Right lobe of liver (tissue), 4 donors: ENCODE results near the gene CDKN2A.

Experiments
- POLR2A ChIP-seq: fragments of 450-650 bp; IDR thresholded peaks from one replicate; pipeline ENCODE4 v1.6.1; 2017; ENCODE audit warnings: antibody characterized with exemption, mild to moderate bottlenecking
- TF ChIP-seq, protein P1 (sequence below), 4 donors: fragments of 200-600 bp in 3 of 4; fragments of 450-650 bp in 1 of 4; IDR thresholded peaks; one replicate each; pipeline versions ENCODE4 v1.5.1 to v1.8.0; 2016 to 2022; ENCODE audit warnings: antibody characterized with exemption in 4 of 4, mild to moderate bottlenecking in 2 of 4
- donor health status: DM: no; HTN: no; CAD: no.
- donor health status: DM: no; HTN: no; CAD: no.
- donor health status: DM: no; HTN: yes; CAD: no.

GRCh38 chr9:21976334-21976875 lies 17.8 kb downstream of the CDKN2A start:
- TF ChIP-seq, protein P1, sequence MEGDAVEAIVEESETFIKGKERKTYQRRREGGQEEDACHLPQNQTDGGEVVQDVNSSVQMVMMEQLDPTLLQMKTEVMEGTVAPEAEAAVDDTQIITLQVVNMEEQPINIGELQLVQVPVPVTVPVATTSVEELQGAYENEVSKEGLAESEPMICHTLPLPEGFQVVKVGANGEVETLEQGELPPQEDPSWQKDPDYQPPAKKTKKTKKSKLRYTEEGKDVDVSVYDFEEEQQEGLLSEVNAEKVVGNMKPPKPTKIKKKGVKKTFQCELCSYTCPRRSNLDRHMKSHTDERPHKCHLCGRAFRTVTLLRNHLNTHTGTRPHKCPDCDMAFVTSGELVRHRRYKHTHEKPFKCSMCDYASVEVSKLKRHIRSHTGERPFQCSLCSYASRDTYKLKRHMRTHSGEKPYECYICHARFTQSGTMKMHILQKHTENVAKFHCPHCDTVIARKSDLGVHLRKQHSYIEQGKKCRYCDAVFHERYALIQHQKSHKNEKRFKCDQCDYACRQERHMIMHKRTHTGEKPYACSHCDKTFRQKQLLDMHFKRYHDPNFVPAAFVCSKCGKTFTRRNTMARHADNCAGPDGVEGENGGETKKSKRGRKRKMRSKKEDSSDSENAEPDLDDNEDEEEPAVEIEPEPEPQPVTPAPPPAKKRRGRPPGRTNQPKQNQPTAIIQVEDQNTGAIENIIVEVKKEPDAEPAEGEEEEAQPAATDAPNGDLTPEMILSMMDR (IDR thresholded peaks at IDR 0.05), result no peak
- no peak for TF ChIP-seq POLR2A
